Liver (tissue), 3 donors: ENCODE results near the gene PDE3B.

Experiments
- CTCF ChIP-seq: fragments of 150-350 bp; IDR thresholded peaks from 2 replicates; pipeline ENCODE4 v1.5.1; 2017; ENCODE audit warnings: improper control_type of control experiment, low read depth, low read length; ENCODE audit not compliant: missing input control
- HNF4A ChIP-seq, 2 donors: conservative IDR thresholded peaks; 2 replicates each; pipeline ENCODE4 v1.6.1; 2016; ENCODE audit warnings: antibody characterized with exemption in 2 of 2, mild to moderate bottlenecking in 2 of 2
- RAD21 ChIP-seq, 2 donors: IDR thresholded peaks; 2 replicates each; pipeline ENCODE4 v1.6.1; 2016; ENCODE audit warnings: antibody characterized with exemption in 2 of 2, mild to moderate bottlenecking in 2 of 2
- ZBTB33 ChIP-seq: IDR thresholded peaks from 2 replicates; pipeline ENCODE4 v1.6.1; 2016; ENCODE audit warnings: antibody characterized with exemption
- donor health status: healthy.
- donor health status: healthy.

- TF ChIP-seq CTCF (no peak), RAD21 (IDR thresholded peaks at IDR 0.05) (no peak), ZBTB33 (no peak), HNF4A (conservative IDR thresholded peaks at IDR 0.05) (no peak)
These were observed 212.3 kb downstream of the PDE3B start for GRCh38 chr11:14855890-14856289.
